Activated B cell treated with CpG ODN at 0.5 μM for 24 hours (primary cell): ENCODE results near the gene RGR. TPM values are rescaled to one million over a fixed set of nuclear protein-coding genes. Genes with fewer than 3 reads are reported as not detected.

Experiments
- ATAC-seq: fragments of 200-7000 bp; cut with Tn5 transposase; one replicate; pipeline ENCODE4 v1.10.0; 2021; ENCODE audit warnings: low read depth, mild to moderate bottlenecking, moderate library complexity
- CTCF ChIA-PET: fragments of 350-600 bp; sonication (Branson Sonifier 250); formaldehyde crosslinking; loops from one replicate; lab custom pipeline; 2021; ENCODE audit warnings: antibody characterized with exemption; lab: Charles Lee
- POLR2A ChIA-PET: fragments of 350-600 bp; sonication (Branson Sonifier 250); formaldehyde crosslinking; loops from one replicate; lab custom pipeline; 2021; ENCODE audit warnings: antibody characterized with exemption; lab: Charles Lee
- DNase-seq: peaks from one replicate; pipeline ENCODE4 v3.0.0; 2022
- H3K27ac Mint-ChIP-seq: one replicate; pipeline ENCODE4 v1.8.0; 2020; ENCODE audit warnings: mixed read lengths
- H3K27me3 Mint-ChIP-seq: one replicate; pipeline ENCODE4 v1.8.0; 2021; ENCODE audit warnings: mixed read lengths
- H3K36me3 Mint-ChIP-seq: one replicate; pipeline ENCODE4 v1.8.0; 2021; ENCODE audit warnings: low read depth, mixed read lengths
- H3K4me1 Mint-ChIP-seq: one replicate; pipeline ENCODE4 v1.8.0; 2021; ENCODE audit warnings: mixed read lengths
- H3K4me3 Mint-ChIP-seq: one replicate; pipeline ENCODE4 v1.8.0; 2020; ENCODE audit warnings: mild to moderate bottlenecking, mixed read lengths
- H3K9me3 Mint-ChIP-seq: one replicate; pipeline ENCODE4 v1.8.0; 2020; ENCODE audit warnings: mixed read lengths
- CTCF ChIP-seq: fragments of 200-600 bp; IDR thresholded peaks from one replicate; pipeline ENCODE4 v1.8.0; 2022; ENCODE audit warnings: antibody characterized with exemption, mild to moderate bottlenecking
- intact Hi-C: fragments of 100-400 bp; cut with micrococcal nuclease; formaldehyde crosslinking; loops from one replicate; pipeline ENCODE4 v1.15.1; 2024
- total RNA-seq: library from RNA; stranded (reverse); gene quantifications from 2 replicates; pipeline ENCODE4 v1.2.3, GENCODE V29; 2022

The RGR gene
- total RNA-seq, 1 donor from 2014 or later, result not detected

GRCh38 chr10:84204610-84205009, 40.2 kb upstream of the RGR start:
- ChIA-PET CTCF (interaction anchor here (0.9 to 7.1 kb wide), 4 partner anchors 40 to 145 kb away, joined by 3 to 90 read pairs (median 6); no protein-coding TSS in a partner anchor), POLR2A (interaction anchor here (0.7 to 1.1 kb wide), 2 partner anchors 55 to 57 kb away, joined by 3 to 5 read pairs; no protein-coding TSS in a partner anchor)
- intact Hi-C loops, result loop anchor here (1.0 to 2.0 kb wide), 3 partner anchors 26 to 145 kb away; no protein-coding TSS in a partner anchor
- Mint-ChIP-seq H3K27ac (no peak overlapping the region), H3K27me3 (peaks cover 13% of the 10 kb centered on the region), H3K4me1 (no peaks in the 10 kb centered on the region), H3K36me3 (no peaks in the 10 kb centered on the region), H3K9me3 (no peaks in the 10 kb centered on the region), H3K4me3 (no peak overlapping the region)
- TF ChIP-seq CTCF, result no peak
- DNase-seq (no peak), ATAC-seq (no peak)

GRCh38 chr10:84205049-84205852, 39.6 kb upstream of the RGR start:
- Mint-ChIP-seq H3K36me3 (no peaks in the 10 kb centered on the region), H3K4me1 (no peaks in the 10 kb centered on the region), H3K9me3 (no peaks in the 10 kb centered on the region), H3K27ac (no peak overlapping the region), H3K27me3 (peaks cover 13% of the 10 kb centered on the region), H3K4me3 (no peak overlapping the region)
- DNase-seq (peak; percentile 49), ATAC-seq (peak; percentile 88)
- CTCF ChIA-PET, result interaction anchor here (0.6 to 7.1 kb wide), 5 partner anchors 41 to 146 kb away, joined by 3 to 90 read pairs (median 5); no protein-coding TSS in a partner anchor
- POLR2A ChIA-PET, result interaction anchor here (0.7 to 1.1 kb wide), 2 partner anchors 56 to 57 kb away, joined by 3 to 5 read pairs; no protein-coding TSS in a partner anchor
- TF ChIP-seq CTCF, result no peak
- intact Hi-C loops, result loop anchor here (1.0 to 2.0 kb wide), 3 partner anchors 26 to 146 kb away; no protein-coding TSS in a partner anchor

GRCh38 chr10:84205853-84206525, 38.9 kb upstream of the RGR start:
- no peak for DNase-seq
- Mint-ChIP-seq H3K9me3 (no peaks in the 10 kb centered on the region), H3K4me1 (no peaks in the 10 kb centered on the region), H3K27me3 (peaks cover 13% of the 10 kb centered on the region), H3K27ac (no peak overlapping the region), H3K36me3 (no peaks in the 10 kb centered on the region), H3K4me3 (no peak overlapping the region)
- no peak for TF ChIP-seq CTCF
- CTCF ChIA-PET, result interaction anchor here (0.6 to 7.1 kb wide), 4 partner anchors 42 to 147 kb away, joined by 3 to 90 read pairs (median 6); no protein-coding TSS in a partner anchor
- intact Hi-C loops, result loop anchor here (1.0 to 2.0 kb wide), 3 partner anchors 27 to 147 kb away; no protein-coding TSS in a partner anchor
- POLR2A ChIA-PET, result no interaction called here
- ATAC-seq, result no peak

GRCh38 chr10:84208023-84208422, 36.8 kb upstream of the RGR start:
- ATAC-seq (no peak), DNase-seq (no peak)
- no peak for TF ChIP-seq CTCF
- Mint-ChIP-seq H3K4me1 (no peaks in the 10 kb centered on the region), H3K36me3 (no peaks in the 10 kb centered on the region), H3K4me3 (no peak overlapping the region), H3K27ac (no peak overlapping the region), H3K27me3 (peaks cover 13% of the 10 kb centered on the region), H3K9me3 (no peaks in the 10 kb centered on the region)
- POLR2A ChIA-PET, result no interaction called here
- intact Hi-C loops, result no loop called here
- CTCF ChIA-PET, result interaction anchor here (0.7 to 7.1 kb wide), 5 partner anchors 9 to 81 kb away, joined by 3 to 90 read pairs (median 3); no protein-coding TSS in a partner anchor
